Bronchial epithelial cell (primary cell): ENCODE results near the gene SPPL2C. TPM values are rescaled to one million over a fixed set of nuclear protein-coding genes. Genes with fewer than 3 reads are reported as not detected.

Experiments used
- DNase-seq: peaks from one replicate; pipeline ENCODE4 v3.0.0-alpha.2; 2010; ENCODE audit warnings: low read depth
- FAIRE-seq: peaks from 2 replicates; lab custom pipeline; 2011; peaks lifted over from hg19 to GRCh38; lab: Jason Lieb, UNC
- H3K27me3 ChIP-seq: 2 replicates; pipeline ENCODE4 v1.5.1; 2011; ENCODE audit warnings: low read length; ENCODE audit not compliant: control insufficient read depth, insufficient read depth
- H3K36me3 ChIP-seq: 2 replicates; pipeline ENCODE4 v1.5.1; 2011; ENCODE audit warnings: low read length; ENCODE audit not compliant: control insufficient read depth, insufficient read depth
- H3K4me3 ChIP-seq: 2 replicates; pipeline ENCODE4 v1.5.1; 2011; ENCODE audit warnings: mild to moderate bottlenecking, low read depth, low read length, control low read depth
- CTCF ChIP-seq: IDR thresholded peaks from 2 replicates; pipeline ENCODE4 v1.5.1; 2011; ENCODE audit warnings: mild to moderate bottlenecking, moderate library complexity, low read length, control low read depth, inconsistent platforms; ENCODE audit not compliant: insufficient read depth, severe bottlenecking
- total RNA-seq: library from RNA; depleted of rRNA; stranded (reverse); fragments of >200 nt; gene quantifications from 2 replicates; pipeline ENCODE4 v1.2.1, GENCODE V29; 2014

SPPL2C gene
- total RNA-seq, 1 donor from 2014 or later = not detected

- no peak for TF ChIP-seq CTCF
- H3K36me3 ChIP-seq = no peaks in the 10 kb centered on the region
- DNase-seq (no peak), FAIRE-seq (peak; percentile 75)
- H3K27me3 ChIP-seq = peaks cover 6% of the 10 kb centered on the region
- no peak overlapping the region for H3K4me3 ChIP-seq
These were observed 6.3 kb downstream of the SPPL2C start for GRCh38 chr17:45851022-45851421.

- no peak for DNase-seq
- FAIRE-seq = no peak
- TF ChIP-seq CTCF = no peak
- Histone ChIP-seq H3K4me3 (no peak overlapping the region), H3K27me3 (peaks cover 6% of the 10 kb centered on the region), H3K36me3 (no peaks in the 10 kb centered on the region)
These were observed 6.8 kb downstream of the SPPL2C start for GRCh38 chr17:45851464-45851863.

- no peak overlapping the region for H3K4me3 ChIP-seq
- FAIRE-seq (no peak), DNase-seq (no peak)
- peaks cover 6% of the 10 kb centered on the region for H3K27me3 ChIP-seq
- TF ChIP-seq CTCF = no peak
- no peaks in the 10 kb centered on the region for H3K36me3 ChIP-seq
These were observed 7.2 kb downstream of the SPPL2C start for GRCh38 chr17:45851873-45852272.

- no peaks in the 10 kb centered on the region for H3K36me3 ChIP-seq
- DNase-seq (peak; percentile 41), FAIRE-seq (no peak)
- no peak overlapping the region for H3K4me3 ChIP-seq
- peak; percentile 70 for TF ChIP-seq CTCF
- peaks cover 4% of the 10 kb centered on the region for H3K27me3 ChIP-seq
These were observed 8.0 kb downstream of the SPPL2C start for GRCh38 chr17:45852535-45853297.

- no peak for DNase-seq
- no peak for FAIRE-seq
- H3K4me3 ChIP-seq = no peak overlapping the region
- peaks cover 4% of the 10 kb centered on the region for H3K27me3 ChIP-seq
- no peak for TF ChIP-seq CTCF
- no peaks in the 10 kb centered on the region for H3K36me3 ChIP-seq
These were observed 9.5 kb downstream of the SPPL2C start for GRCh38 chr17:45854209-45854608.

- H3K27me3 ChIP-seq = peaks cover 2% of the 10 kb centered on the region
- FAIRE-seq (no peak), DNase-seq (peak; percentile 22)
- no peak for TF ChIP-seq CTCF
- H3K36me3 ChIP-seq = no peaks in the 10 kb centered on the region
- no peak overlapping the region for H3K4me3 ChIP-seq
These were observed 11.1 kb downstream of the SPPL2C start for GRCh38 chr17:45855691-45856336.
